Fibroblast of villous mesenchyme (primary cell): ENCODE results near the gene PPP2R1A. TPM values are rescaled to one million over a fixed set of nuclear protein-coding genes. Genes with fewer than 3 reads are reported as not detected.
A peak's percentile ranks its signal among the peaks of the same experiment; 100 is the strongest.

Experiments used
- DNase-seq: peaks from one replicate; pipeline ENCODE4 v3.0.0-alpha.2; 2010; ENCODE audit warnings: low read depth
- H3K4me3 ChIP-seq: 2 replicates; pipeline ENCODE4 v1.5.1; 2011; ENCODE audit warnings: low read depth, mild to moderate bottlenecking, low read length
- total RNA-seq: library from RNA; depleted of rRNA; stranded (reverse); fragments of >200 nt; gene quantifications from 2 replicates; pipeline ENCODE4 v1.2.3, GENCODE V29; 2012
- TF ChIP-seq, protein P1 (sequence below): IDR thresholded peaks from 2 replicates; pipeline ENCODE4 v1.5.1; 2012; ENCODE audit warnings: low read depth, mild to moderate bottlenecking, low read length; ENCODE audit not compliant: insufficient read depth

PPP2R1A gene
- total RNA-seq, 1 donor, result 166 TPM

- H3K4me3 ChIP-seq, result peak overlapping the region; percentile 92
- DNase-seq, result no peak
- TF ChIP-seq, protein P1, sequence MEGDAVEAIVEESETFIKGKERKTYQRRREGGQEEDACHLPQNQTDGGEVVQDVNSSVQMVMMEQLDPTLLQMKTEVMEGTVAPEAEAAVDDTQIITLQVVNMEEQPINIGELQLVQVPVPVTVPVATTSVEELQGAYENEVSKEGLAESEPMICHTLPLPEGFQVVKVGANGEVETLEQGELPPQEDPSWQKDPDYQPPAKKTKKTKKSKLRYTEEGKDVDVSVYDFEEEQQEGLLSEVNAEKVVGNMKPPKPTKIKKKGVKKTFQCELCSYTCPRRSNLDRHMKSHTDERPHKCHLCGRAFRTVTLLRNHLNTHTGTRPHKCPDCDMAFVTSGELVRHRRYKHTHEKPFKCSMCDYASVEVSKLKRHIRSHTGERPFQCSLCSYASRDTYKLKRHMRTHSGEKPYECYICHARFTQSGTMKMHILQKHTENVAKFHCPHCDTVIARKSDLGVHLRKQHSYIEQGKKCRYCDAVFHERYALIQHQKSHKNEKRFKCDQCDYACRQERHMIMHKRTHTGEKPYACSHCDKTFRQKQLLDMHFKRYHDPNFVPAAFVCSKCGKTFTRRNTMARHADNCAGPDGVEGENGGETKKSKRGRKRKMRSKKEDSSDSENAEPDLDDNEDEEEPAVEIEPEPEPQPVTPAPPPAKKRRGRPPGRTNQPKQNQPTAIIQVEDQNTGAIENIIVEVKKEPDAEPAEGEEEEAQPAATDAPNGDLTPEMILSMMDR, result no peak
Measured at GRCh38 chr19:52170863-52171320, 19.0 kb upstream of the PPP2R1A start.

DNA sequence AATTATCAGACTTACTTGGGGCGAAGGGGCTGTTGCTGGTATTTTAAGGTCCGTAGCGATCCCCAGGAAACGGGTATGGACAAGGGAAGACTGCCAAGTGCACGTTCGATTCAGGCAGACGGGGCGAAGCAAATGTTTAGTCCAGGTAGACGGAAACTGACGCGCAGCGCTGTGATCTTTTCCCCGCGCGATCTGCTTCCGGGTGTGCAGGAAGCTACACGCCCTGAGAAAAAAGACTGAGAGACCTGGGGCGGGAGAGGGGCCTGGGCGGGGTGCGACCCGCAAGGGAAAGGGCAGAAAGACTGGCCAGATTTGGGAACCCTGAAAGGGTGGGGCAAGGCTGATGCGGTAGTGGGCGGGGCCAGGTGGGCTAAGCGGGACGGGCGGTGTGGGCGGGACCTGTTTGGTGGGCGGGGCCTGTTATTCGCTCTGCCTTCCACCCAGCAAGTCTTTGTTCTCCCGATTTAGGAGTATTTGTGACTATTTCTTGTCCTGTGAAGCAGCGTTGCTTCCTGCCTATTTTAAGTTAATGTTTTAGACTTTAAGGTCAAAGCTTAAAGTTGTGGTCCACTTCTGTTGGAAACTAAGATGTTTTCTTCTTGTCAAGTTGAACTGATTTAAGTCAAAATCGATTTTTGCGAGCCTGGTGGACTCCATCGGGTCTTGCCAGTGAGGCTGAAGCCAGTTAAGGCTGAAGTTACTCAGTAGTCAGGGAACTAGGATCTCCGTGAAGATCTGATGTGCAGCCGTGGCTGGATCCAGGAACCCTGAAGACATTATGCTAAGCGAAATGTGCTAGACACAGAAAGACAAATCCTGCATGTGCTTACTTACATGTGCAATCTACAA lies 18.3 kb upstream of the PPP2R1A start, which contains the start of gene ZNF836:
Gene ZNF836, minus strand, starts transcription at position 301 of the 849 bp plus-strand sequence. CDS start 3,549 bp downstream, outside the sequence.
- DNase-seq, result peak; percentile 70
- TF ChIP-seq, protein P1, result no peak
- peak within 1 kb of the TSS; percentile 92 for H3K4me3 ChIP-seq

- no peak overlapping the region for H3K4me3 ChIP-seq
- TF ChIP-seq, protein P1, result no peak
Measured at GRCh38 chr19:52172347-52172746, 17.5 kb upstream of the PPP2R1A start.

DNA sequence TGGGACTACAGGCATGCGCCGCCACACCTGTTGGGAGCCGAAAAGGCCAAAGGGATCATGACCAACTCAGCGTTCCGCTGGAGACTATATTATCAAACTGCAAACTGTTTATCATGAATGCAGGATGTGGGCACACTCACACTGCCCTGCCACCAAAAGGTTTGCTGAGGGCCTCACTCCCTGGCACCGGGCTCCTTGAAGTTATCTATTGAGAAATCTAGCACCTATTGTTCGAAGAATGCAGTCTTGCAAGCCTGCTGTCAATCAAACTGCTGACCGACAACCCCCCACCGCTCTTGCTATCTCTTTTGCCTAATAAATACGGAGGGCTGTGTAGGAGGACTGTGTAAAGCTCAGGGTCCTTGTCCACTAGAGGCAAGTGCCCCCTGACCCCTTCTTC lies 13.3 kb upstream of the PPP2R1A start:
- no peak for DNase-seq
- no peak overlapping the region for H3K4me3 ChIP-seq
- TF ChIP-seq, protein P1, result no peak

More at GRCh38 chr19:52172347-52172746, 17.5 kb upstream of the PPP2R1A start:
- DNase-seq, result no peak

DNA sequence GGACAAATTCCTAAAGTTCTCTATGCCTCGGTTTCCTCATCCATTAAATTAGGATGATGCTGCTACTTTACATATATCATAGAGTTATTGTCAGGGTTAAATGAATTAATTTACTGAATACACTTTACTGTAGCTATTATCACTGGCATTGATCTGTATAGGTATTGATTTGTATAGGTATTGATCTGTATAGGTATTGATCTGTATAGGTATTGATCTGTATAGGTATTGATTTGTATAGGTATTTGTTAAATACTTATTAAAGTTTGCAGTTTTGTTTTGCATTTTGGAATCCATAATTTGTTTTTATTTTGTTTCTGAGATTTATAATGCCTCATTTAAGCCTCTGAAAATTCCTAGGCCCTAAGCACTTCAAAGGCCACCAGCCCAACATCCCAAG lies 2.4 kb upstream of the PPP2R1A start:
- TF ChIP-seq, protein P1, result no peak
- no peak overlapping the region for H3K4me3 ChIP-seq
- DNase-seq, result no peak

GRCh38 chr19:52188822-52189734 lies 774 bp upstream of the PPP2R1A start:
- TF ChIP-seq, protein P1, result no peak
- H3K4me3 ChIP-seq, result peak overlapping the region; percentile 49
- no peak for DNase-seq
